Adrenal gland (tissue), 5 donors: Measurements from ENCODE around the gene UCP3.

Experiments
- CTCF ChIP-seq, 6 experiments: fragments of 450-650 bp in 4 of 6; fragments of 200-600 bp in 2 of 6; sonication (generic) in 1 of 6; IDR thresholded peaks; 1 replicate in 5 of 6; 2 replicates in 1 of 6; pipeline versions ENCODE4 v1.5.1 to v1.8.0; 2016 to 2021; ENCODE audit warnings: antibody characterized with exemption in 6 of 6, mild to moderate bottlenecking in 2 of 6, moderate library complexity in 1 of 6
- POLR2A ChIP-seq, 2 donors: fragments of 450-650 bp; IDR thresholded peaks; one replicate each; pipeline ENCODE4 v1.6.1; 2017; ENCODE audit warnings: antibody characterized with exemption in 2 of 2, mild to moderate bottlenecking in 2 of 2, moderate library complexity in 1 of 2
- donor health status: DM: no; HTN: no; CAD: no.

GRCh38 chr11:74043450-74043849 is 34.6 kb upstream of the UCP3 start:
- TF ChIP-seq CTCF (IDR thresholded peaks at IDR 0.05) (no peak), POLR2A (IDR thresholded peaks at IDR 0.05) (no peak)
